ENCODE results near the gene KRT31.
"Not testable (repeated sequence)": the region's sequence is repeated elsewhere in the genome, so short reads cannot be mapped to it uniquely, and the experiment has no call there.

Gene KRT31

DNA sequence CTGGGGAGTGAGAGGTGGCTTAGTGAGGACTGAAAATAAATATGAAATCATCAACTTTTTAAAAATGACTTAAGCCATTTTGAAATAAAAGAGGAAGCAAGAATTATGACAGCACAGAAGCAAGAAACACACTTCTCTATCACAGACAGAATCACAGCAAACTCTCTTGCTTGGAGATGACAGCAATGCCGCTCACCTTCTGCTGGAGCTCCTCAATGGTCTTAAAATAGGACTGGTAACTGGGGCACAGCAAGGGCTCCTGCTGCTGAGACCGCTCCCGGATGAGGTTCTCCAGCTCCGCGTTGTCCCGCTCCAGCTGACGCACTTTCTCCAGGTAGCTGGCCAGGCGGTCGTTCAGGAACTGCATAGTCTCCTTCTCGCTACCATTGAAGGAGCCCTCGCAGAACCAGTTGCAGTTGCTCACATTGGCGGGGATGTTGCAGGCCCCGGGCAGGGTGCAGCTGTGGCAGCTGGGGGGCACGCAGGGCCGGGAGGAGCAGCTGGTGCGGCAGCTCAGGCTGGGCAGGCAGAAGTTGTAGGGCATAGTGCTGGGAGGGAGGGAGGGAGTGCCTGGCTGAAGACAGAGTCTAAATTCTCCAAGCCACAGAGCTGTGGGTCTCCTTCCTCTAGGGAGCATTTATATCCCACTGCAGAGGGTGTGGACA, at the start of gene KRT31:
TSS of gene KRT31 (minus strand) at position 613 of the 665 bp plus-strand sequence. CDS start at position 544, 69 bp downstream.
- H3K4me3 ChIP-seq (ENCODE audit: low read length): no peak within 1 kb of the TSS
- no peak for TF ChIP-seq ZNF274 (IDR thresholded peaks at IDR 0.05; ENCODE audit: low read depth, low read length)

DNA sequence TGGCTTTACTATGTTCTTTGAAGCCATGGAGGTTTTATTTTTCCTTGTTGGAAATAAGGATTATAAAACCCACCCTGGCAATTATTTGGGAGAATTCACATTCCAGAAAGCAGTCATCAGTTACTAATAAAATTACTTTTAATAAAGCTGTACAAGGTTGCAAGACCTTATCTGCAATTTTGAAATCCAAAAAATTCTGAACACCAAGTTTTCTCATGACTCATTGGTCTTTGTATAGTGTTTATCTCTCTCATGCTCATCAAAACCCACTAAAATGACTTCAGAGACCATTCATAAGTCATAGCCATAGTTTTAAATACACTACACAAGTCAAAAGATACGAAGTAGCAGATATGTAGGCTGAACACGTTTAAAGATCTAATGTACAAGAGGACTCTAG, 49.4 kb upstream of the KRT31 start:
- no peak for TF ChIP-seq ZNF274 (IDR thresholded peaks at IDR 0.05; ENCODE audit: low read depth, low read length)
- H3K4me3 ChIP-seq (ENCODE audit: low read length): no peak overlapping the region

DNA sequence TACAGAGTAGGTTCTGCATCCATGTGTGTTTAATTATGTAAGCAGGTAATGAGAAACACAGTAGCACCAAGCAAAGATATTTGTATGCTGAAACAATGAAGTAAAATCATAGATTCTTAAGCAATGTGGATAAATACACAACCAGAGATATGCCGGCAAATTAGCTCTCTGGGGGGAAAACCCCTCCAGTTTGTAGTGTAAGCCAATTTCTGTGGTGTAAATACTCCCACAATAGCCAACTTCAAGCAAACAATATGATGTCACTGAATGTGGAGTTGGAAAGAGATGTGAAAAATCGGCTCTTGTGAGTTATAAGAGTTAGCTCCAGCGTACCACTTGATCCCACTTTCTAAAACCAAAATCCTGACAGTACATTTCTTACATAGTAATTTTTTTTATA, 47.2 kb upstream of the KRT31 start:
- no peak overlapping the region for H3K4me3 ChIP-seq (ENCODE audit: low read length)
- no peak for TF ChIP-seq ZNF274 (IDR thresholded peaks at IDR 0.05; ENCODE audit: low read depth, low read length)

DNA sequence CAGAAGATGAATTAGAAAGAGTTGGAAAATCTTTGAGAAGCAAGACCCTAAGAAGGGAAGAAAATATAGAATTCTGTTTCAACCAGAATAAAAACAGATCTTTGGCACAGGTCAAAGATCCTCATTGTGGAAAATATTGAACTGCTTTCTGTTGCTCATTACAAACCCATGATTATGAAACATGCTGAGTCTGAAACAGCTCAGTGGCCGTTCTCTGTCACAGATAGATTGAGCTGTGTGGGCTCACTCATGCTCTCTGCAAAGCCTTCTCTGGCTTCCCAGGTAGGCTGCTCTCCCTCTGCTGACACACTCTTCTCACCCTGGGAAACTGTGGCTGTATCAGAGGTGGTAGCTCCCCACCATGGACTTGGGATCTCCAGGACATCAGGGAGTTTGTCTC, 46.8 kb upstream of the KRT31 start:
- no peak for TF ChIP-seq ZNF274 (IDR thresholded peaks at IDR 0.05; ENCODE audit: low read depth, low read length)
- no peak overlapping the region for H3K4me3 ChIP-seq (ENCODE audit: low read length)

DNA sequence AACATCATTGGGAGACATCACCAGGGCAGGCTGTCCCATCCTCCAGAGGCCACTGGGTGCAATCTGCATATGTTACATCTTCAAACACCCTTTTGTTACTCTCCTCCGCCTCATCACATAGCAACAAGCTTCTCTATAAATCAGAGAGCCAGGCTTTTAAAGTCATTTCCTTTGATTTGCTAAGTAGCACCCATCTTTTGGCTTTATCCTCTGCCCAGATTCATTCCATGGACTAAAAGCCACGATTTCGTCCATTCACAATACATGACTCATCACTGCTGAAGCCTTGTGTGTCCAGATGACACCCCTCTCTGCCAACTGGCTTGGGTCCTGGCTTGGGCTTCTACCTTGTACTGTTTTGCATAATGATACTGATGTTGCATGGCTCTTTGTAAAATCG, 45.3 kb upstream of the KRT31 start:
- no peak for TF ChIP-seq ZNF274 (IDR thresholded peaks at IDR 0.05; ENCODE audit: low read depth, low read length)
- H3K4me3 ChIP-seq (ENCODE audit: low read length): no peak overlapping the region

DNA sequence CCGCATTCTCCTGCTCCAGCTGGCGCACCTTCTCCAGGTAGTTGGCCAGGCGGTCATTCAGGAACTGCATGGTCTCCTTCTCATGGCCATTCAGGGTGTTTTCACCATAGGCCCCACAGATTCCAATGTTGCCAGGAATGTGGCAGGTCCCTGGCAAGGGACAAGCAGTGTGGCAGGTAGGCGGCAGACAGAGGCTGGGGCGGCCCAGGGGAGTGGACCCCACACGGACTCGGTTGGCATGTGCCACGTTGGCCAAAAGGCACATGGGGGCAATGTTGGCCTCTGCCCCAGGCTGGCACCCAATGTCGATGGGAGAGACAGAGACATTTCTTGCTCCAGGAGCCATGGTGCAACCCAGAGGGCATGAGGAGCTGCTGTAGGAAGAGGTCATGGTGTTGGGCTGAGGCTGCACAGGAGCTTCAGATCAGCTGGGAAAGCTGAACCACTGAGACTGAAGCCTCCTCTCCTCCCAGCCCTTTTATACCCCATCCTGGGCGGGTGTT, 43.2 kb upstream of the KRT31 start, which contains the start of gene KRT38:
TSS of gene KRT38 (minus strand) at position 453 of the 503 bp plus-strand sequence. CDS start at position 391, 62 bp downstream.
- TF ChIP-seq ZNF274 (IDR thresholded peaks at IDR 0.05; ENCODE audit: low read depth, low read length): no peak

DNA sequence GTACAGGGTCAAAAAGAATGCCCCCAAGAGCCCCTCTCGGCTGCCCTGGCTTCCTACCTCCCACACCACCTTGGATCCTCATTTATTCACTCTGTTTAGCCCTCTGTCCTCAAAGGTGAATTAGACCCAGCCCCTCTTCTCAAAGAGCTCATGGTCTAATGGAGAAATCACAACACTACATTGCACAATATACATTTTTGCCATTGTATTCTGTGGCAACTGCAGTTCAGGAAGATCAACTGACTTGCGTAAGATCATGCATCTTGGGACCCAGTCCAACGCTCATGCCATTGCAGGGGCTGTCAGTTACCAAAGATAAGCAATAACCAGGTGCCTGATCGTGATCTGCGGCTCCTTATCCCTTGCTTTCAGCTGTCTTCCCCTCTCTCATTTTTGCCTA, 42.0 kb upstream of the KRT31 start:
- no peak overlapping the region for H3K4me3 ChIP-seq (ENCODE audit: low read length)
- no peak for TF ChIP-seq ZNF274 (IDR thresholded peaks at IDR 0.05; ENCODE audit: low read depth, low read length)

More for the DNA sequence above, 43.2 kb upstream of the KRT31 start, which contains the start of gene KRT38:
- no peak within 1 kb of the TSS for H3K4me3 ChIP-seq (ENCODE audit: low read length)

DNA sequence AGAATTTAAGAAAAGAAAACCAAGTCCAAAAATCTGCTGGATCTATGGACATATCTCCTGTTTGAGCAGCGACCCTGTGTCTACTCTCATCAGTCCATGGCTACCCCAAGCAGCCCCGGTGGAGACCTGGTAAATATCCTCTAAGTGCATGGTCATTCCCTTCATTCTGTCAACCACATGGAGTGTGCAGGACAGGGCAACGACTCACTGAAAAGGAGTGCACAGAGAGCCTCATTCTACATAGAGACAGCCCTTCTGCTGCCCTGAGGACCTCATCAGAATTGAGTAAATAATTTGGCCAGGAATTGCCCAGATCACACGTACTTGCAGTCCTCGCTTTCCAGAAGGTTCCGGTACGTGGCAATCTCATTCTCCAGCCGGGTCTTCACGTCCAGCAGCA, 40.4 kb upstream of the KRT31 start:
- no peak for TF ChIP-seq ZNF274 (IDR thresholded peaks at IDR 0.05; ENCODE audit: low read depth, low read length)
- no peak overlapping the region for H3K4me3 ChIP-seq (ENCODE audit: low read length)

DNA sequence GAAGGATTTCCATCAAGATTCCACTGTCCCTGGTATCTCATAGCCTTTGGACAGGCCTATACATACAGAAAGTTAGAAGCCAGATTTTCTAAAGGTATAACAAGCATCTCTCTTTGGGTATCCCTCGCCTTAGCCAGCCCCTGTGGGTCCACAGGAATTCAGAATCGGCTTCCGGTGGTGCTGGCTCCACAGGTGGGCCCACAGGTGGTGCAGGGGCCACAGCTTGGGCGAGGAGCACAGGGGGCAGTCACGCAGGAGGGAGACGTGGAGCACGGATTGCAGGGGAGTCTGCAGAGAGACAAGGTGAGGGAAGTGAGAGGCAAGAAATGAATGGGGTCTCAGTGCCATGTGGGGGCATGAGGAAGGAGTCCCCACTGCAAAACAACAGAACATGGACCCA, 39.8 kb upstream of the KRT31 start:
- no peak for TF ChIP-seq ZNF274 (IDR thresholded peaks at IDR 0.05; ENCODE audit: low read depth, low read length)
- no peak overlapping the region for H3K4me3 ChIP-seq (ENCODE audit: low read length)

DNA sequence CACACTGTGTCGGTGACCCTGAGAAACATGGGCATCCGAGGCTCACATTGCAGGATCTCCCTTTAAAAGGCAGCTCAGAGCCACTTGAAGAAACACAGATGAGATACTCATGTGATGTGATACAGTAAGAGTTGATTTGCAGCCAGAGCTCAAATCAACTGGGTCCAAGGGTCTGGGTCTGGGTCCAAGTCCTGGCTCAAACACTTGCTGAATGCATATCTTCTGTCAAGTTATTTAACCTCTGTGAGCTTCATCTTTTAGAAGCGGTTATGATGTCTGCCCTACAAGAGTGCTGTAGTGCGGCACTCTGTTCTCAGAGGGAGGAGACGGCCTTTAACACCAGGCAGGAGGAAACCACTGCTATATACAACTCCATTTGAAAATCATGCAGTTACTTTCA, 37.0 kb upstream of the KRT31 start:
- H3K4me3 ChIP-seq (ENCODE audit: low read length): no peak overlapping the region
- TF ChIP-seq ZNF274 (IDR thresholded peaks at IDR 0.05; ENCODE audit: low read depth, low read length): no peak

DNA sequence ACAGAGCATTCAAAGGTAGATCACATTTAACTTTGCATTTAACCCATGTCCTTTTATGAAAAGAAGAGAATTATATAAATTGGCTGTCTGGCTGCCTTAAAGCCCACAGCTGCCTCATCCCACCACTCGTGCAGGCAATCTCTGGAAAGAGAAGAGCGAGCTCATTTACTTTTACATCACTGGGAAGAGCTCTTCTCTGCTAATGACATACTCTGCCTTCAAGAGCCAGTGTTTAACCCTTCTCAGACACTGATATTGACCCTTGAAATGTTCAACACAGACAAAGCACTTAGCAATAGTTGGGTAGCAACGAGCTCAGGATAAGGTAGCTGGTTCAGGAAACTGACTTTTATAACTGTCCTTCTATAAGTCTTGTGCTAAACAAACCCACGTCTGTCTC, 36.6 kb upstream of the KRT31 start:
- no peak for TF ChIP-seq ZNF274 (IDR thresholded peaks at IDR 0.05; ENCODE audit: low read depth, low read length)
- H3K4me3 ChIP-seq (ENCODE audit: low read length): no peak overlapping the region

DNA sequence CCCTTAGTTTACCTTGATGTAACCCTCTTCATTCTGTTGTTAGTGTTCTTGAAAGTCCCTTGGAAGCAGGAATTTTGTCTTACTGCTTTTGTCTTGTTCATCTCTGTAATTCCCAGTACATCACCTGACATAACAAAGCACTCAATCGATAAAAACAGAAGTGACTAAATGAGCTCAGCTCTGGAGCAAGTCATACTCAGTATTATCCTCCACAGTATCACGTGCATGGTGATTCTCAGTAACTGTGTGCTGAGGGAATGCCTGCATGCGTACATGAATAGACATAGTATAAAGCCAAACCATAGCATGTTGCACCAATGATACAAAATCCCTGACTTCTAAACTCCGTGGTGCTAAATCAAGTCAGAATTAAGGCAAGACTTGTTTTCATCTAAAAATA, 36.2 kb upstream of the KRT31 start:
- no peak overlapping the region for H3K4me3 ChIP-seq (ENCODE audit: low read length)
- TF ChIP-seq ZNF274 (IDR thresholded peaks at IDR 0.05; ENCODE audit: low read depth, low read length): no peak

DNA sequence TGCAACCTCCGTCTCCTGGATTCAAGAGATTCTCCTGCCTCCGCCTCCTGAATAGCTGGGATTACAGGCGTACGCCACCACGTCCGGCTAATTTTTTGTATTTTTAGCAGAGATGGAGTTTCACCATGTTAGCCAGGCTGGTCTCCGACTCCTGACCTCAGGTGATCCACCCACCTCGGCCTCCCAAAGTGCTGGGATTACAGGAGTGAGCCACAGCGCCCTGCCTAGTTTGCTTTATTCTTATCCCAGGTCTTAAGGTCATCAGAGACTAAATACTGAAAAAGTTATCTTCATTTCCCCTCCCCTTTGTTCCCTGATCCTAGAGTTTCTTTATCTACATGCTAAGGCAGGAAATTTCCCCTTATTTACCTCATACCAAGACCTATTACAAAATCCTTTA, 33.0 kb upstream of the KRT31 start:
- not testable (repeated sequence) for H3K4me3 ChIP-seq (ENCODE audit: low read length)

DNA sequence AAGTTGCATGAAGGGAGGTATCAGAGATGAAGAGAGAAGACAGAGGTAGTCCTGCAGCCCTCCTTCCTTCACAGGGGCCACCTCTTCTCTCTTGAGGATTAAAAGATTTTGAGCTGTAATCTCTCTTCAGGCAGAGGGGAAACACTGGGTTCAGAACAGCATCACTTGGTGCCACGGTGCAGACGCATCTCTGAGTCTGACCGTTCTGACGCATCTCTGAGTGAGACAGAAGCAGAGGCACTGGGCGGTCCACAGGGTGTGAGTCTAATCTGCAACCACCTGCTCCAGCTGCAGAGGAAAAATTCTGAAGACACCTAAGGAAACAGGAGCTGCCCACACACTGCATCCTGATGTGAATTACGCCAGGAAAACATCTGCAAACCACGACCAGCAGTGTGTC, 32.3 kb upstream of the KRT31 start:
- no peak for TF ChIP-seq ZNF274 (IDR thresholded peaks at IDR 0.05; ENCODE audit: low read depth, low read length)
- H3K4me3 ChIP-seq (ENCODE audit: low read length): no peak overlapping the region

DNA sequence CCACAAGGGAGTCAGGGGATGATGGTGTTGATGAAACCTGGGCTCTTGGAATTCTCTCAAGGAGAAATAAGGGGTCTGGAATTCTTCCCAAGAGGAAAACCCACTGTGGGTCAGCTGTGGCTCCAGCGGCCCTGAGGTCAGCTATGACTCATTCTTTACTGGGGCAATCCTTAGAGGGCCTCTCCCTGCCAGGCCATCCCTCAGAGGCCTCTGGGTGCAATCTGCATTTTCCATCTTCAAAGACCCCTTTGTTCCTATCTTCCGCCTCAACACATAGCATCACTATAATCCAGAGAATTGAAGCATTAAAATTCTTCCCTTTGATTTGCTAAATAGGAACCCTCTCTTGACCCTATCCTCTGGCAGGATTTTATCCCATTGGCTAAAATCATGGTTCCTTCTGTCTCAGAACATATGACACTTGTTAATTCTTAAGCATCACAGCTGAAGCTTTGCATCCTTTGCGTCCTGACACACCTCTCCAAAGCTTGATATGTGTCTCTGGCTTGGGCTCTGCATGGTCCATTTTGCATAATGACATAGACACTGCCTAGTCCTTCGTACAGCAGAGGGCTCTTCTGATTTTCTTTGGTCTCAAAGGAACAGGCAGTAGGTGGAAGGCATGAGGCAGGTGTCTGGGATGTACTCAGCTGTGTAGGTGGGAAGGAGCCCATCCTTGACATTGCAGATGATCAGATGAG, 31.3 kb upstream of the KRT31 start:
- no peak for TF ChIP-seq ZNF274 (IDR thresholded peaks at IDR 0.05; ENCODE audit: low read depth, low read length)
- no peak overlapping the region for H3K4me3 ChIP-seq (ENCODE audit: low read length)

All from GM08714 (cell line).